Measurements from ENCODE around the gene KAZALD1.
"Not testable (repeated sequence)": the region's sequence is repeated elsewhere in the genome, so short reads cannot be mapped to it uniquely, and the experiment has no call there.

KAZALD1 gene

GRCh38 chr10:101030496-101031127 lies 31.2 kb upstream of the KAZALD1 start:
- DNase-seq (ENCODE audit: low spot score), result no peak

GRCh38 chr10:101031128-101031795 lies 30.5 kb upstream of the KAZALD1 start, which contains the start of the genes PDZD7 and SFXN3:
TSS of gene PDZD7 (minus strand) at chr10:101031129. CDS start at chr10:101030219, 910 bp downstream.
TSS of gene SFXN3 (plus strand) at chr10:101031234. CDS start at chr10:101034695, 3,461 bp downstream.
- peak; percentile 97 for DNase-seq (ENCODE audit: low spot score)

- peak; percentile 77 for DNase-seq (ENCODE audit: low spot score)
These were observed 29.8 kb upstream of the KAZALD1 start for GRCh38 chr10:101031796-101032636.

- peak; percentile 84 for DNase-seq (ENCODE audit: low spot score)
These were observed 29.1 kb upstream of the KAZALD1 start for GRCh38 chr10:101032637-101033224.

- no peak for DNase-seq (ENCODE audit: low spot score)
These were observed 28.5 kb upstream of the KAZALD1 start for GRCh38 chr10:101033276-101033675.

- not testable (repeated sequence) for DNase-seq (ENCODE audit: low spot score)
These were observed 27.4 kb upstream of the KAZALD1 start for GRCh38 chr10:101034404-101034803.

- no peak for DNase-seq (ENCODE audit: low spot score)
These were observed 26.5 kb upstream of the KAZALD1 start for GRCh38 chr10:101035314-101035713.

- no peak for DNase-seq (ENCODE audit: low spot score)
These were observed 25.7 kb upstream of the KAZALD1 start for GRCh38 chr10:101035916-101036702.

- DNase-seq (ENCODE audit: low spot score), result no peak
These were observed 25.1 kb upstream of the KAZALD1 start for GRCh38 chr10:101036726-101037125.

GRCh38 chr10:101038484-101038883 lies 23.3 kb upstream of the KAZALD1 start:
- DNase-seq (ENCODE audit: low spot score), result no peak

GRCh38 chr10:101040061-101040460 lies 21.7 kb upstream of the KAZALD1 start:
- no peak for DNase-seq (ENCODE audit: low spot score)

- DNase-seq (ENCODE audit: low spot score), result no peak
These were observed 20.9 kb upstream of the KAZALD1 start for GRCh38 chr10:101040851-101041250.

GRCh38 chr10:101041252-101041761 lies 20.5 kb upstream of the KAZALD1 start:
- peak; percentile 82 for DNase-seq (ENCODE audit: low spot score)

- DNase-seq (ENCODE audit: low spot score), result no peak
These were observed 19.7 kb upstream of the KAZALD1 start for GRCh38 chr10:101042118-101042517.

GRCh38 chr10:101042667-101043362 lies 19.0 kb upstream of the KAZALD1 start:
- peak; percentile 91 for DNase-seq (ENCODE audit: low spot score)

- DNase-seq (ENCODE audit: low spot score), result no peak
These were observed 18.5 kb upstream of the KAZALD1 start for GRCh38 chr10:101043363-101043707.

GRCh38 chr10:101044117-101044516 lies 17.7 kb upstream of the KAZALD1 start:
- DNase-seq (ENCODE audit: low spot score), result no peak

GRCh38 chr10:101046332-101047238 lies 15.2 kb upstream of the KAZALD1 start:
- no peak for DNase-seq (ENCODE audit: low spot score)

- DNase-seq (ENCODE audit: low spot score), result no peak
These were observed 14.5 kb upstream of the KAZALD1 start for GRCh38 chr10:101047268-101047667.

All from AG08396 (cell line).